ENCODE data around the gene SF3A1.

SF3A1 gene

GRCh38 chr22:30371321-30371720 lies 14.6 kb upstream of the SF3A1 start:
- no peak for DNase-seq (ENCODE audit: low read depth, low spot score)
- no peaks in the 10 kb centered on the region for H3K27me3 ChIP-seq (ENCODE audit: control insufficient read depth, insufficient read depth, low read length)
- H3K4me1 ChIP-seq (ENCODE audit: control insufficient read depth, insufficient read depth, low read length): no peaks in the 10 kb centered on the region
- no peaks in the 10 kb centered on the region for H3K9me3 ChIP-seq (ENCODE audit: control insufficient read depth, insufficient read depth, low read length)
- H3K4me3 ChIP-seq (ENCODE audit: low read length): no peak overlapping the region
- WGBS (ENCODE audit: insufficient coverage, insufficient read length): no CpG with 5 or more reads among the region's 9 CpGs
- H3K36me3 ChIP-seq (ENCODE audit: control insufficient read depth, insufficient read depth, low read length): no peaks in the 10 kb centered on the region
- no peak overlapping the region for H3K27ac ChIP-seq (ENCODE audit: low read length)

GRCh38 chr22:30370641-30371230 lies 14.0 kb upstream of the SF3A1 start:
- Histone ChIP-seq H3K4me1 (ENCODE audit: control insufficient read depth, insufficient read depth, low read length) (no peaks in the 10 kb centered on the region), H3K36me3 (ENCODE audit: control insufficient read depth, insufficient read depth, low read length) (0 out of 2 replicates have a peak, but pooled peaks cover 2% of the 10 kb centered on the region), H3K27ac (ENCODE audit: low read length) (no peak overlapping the region), H3K9me3 (ENCODE audit: control insufficient read depth, insufficient read depth, low read length) (no peaks in the 10 kb centered on the region), H3K27me3 (ENCODE audit: control insufficient read depth, insufficient read depth, low read length) (no peaks in the 10 kb centered on the region), H3K4me3 (ENCODE audit: low read length) (no peak overlapping the region)
- DNase-seq (ENCODE audit: low read depth, low spot score): no peak
- no CpG with 5 or more reads among the region's 19 CpGs for WGBS (ENCODE audit: insufficient coverage, insufficient read length)

- no peaks in the 10 kb centered on the region for H3K27me3 ChIP-seq (ENCODE audit: control insufficient read depth, insufficient read depth, low read length)
- no peaks in the 10 kb centered on the region for H3K4me1 ChIP-seq (ENCODE audit: control insufficient read depth, insufficient read depth, low read length)
- H3K36me3 ChIP-seq (ENCODE audit: control insufficient read depth, insufficient read depth, low read length): 0 out of 2 replicates have a peak, but pooled peaks cover 2% of the 10 kb centered on the region
- no peak for DNase-seq (ENCODE audit: low read depth, low spot score)
- H3K27ac ChIP-seq (ENCODE audit: low read length): no peak overlapping the region
- WGBS (ENCODE audit: insufficient coverage, insufficient read length): no CpG with 5 or more reads among the region's 9 CpGs
- H3K4me3 ChIP-seq (ENCODE audit: low read length): no peak overlapping the region
- H3K9me3 ChIP-seq (ENCODE audit: control insufficient read depth, insufficient read depth, low read length): no peaks in the 10 kb centered on the region
Observed at GRCh38 chr22:30368420-30368819, 11.7 kb upstream of the SF3A1 start.

GRCh38 chr22:30365891-30366290 lies 9.2 kb upstream of the SF3A1 start:
- H3K4me3 ChIP-seq (ENCODE audit: low read length): no peak overlapping the region
- DNase-seq (ENCODE audit: low read depth, low spot score): no peak
- no peaks in the 10 kb centered on the region for H3K9me3 ChIP-seq (ENCODE audit: control insufficient read depth, insufficient read depth, low read length)
- H3K36me3 ChIP-seq (ENCODE audit: control insufficient read depth, insufficient read depth, low read length): 0 out of 2 replicates have a peak, but pooled peaks cover 2% of the 10 kb centered on the region
- peaks cover 4% of the 10 kb centered on the region; the same call in 1 of the 2 replicates for H3K4me1 ChIP-seq (ENCODE audit: control insufficient read depth, insufficient read depth, low read length)
- no CpG with 5 or more reads among the region's 18 CpGs for WGBS (ENCODE audit: insufficient coverage, insufficient read length)
- no peak overlapping the region for H3K27ac ChIP-seq (ENCODE audit: low read length)
- no peaks in the 10 kb centered on the region for H3K27me3 ChIP-seq (ENCODE audit: control insufficient read depth, insufficient read depth, low read length)

GRCh38 chr22:30362651-30363281 lies 6.1 kb upstream of the SF3A1 start:
- H3K4me1 ChIP-seq (ENCODE audit: control insufficient read depth, insufficient read depth, low read length): peaks cover 6% of the 10 kb centered on the region
- H3K27ac ChIP-seq (ENCODE audit: low read length): no peak overlapping the region
- no peaks in the 10 kb centered on the region for H3K9me3 ChIP-seq (ENCODE audit: control insufficient read depth, insufficient read depth, low read length)
- no peaks in the 10 kb centered on the region for H3K27me3 ChIP-seq (ENCODE audit: control insufficient read depth, insufficient read depth, low read length)
- DNase-seq (ENCODE audit: low read depth, low spot score): no peak
- H3K4me3 ChIP-seq (ENCODE audit: low read length): no peak overlapping the region
- H3K36me3 ChIP-seq (ENCODE audit: control insufficient read depth, insufficient read depth, low read length): 0 out of 2 replicates have a peak, but pooled peaks cover 2% of the 10 kb centered on the region
- no CpG with 5 or more reads among the region's 7 CpGs for WGBS (ENCODE audit: insufficient coverage, insufficient read length)

- Histone ChIP-seq H3K27ac (ENCODE audit: low read length) (no peak overlapping the region), H3K36me3 (ENCODE audit: control insufficient read depth, insufficient read depth, low read length) (0 out of 2 replicates have a peak, but pooled peaks cover 2% of the 10 kb centered on the region), H3K4me3 (ENCODE audit: low read length) (no peak overlapping the region), H3K27me3 (ENCODE audit: control insufficient read depth, insufficient read depth, low read length) (no peaks in the 10 kb centered on the region), H3K9me3 (ENCODE audit: control insufficient read depth, insufficient read depth, low read length) (no peaks in the 10 kb centered on the region), H3K4me1 (ENCODE audit: control insufficient read depth, insufficient read depth, low read length) (peaks cover 6% of the 10 kb centered on the region)
- no CpG with 5 or more reads among the region's 10 CpGs for WGBS (ENCODE audit: insufficient coverage, insufficient read length)
- DNase-seq (ENCODE audit: low read depth, low spot score): no peak
Observed at GRCh38 chr22:30361916-30362650, 5.4 kb upstream of the SF3A1 start.

- WGBS (ENCODE audit: insufficient coverage, insufficient read length): no CpG with 5 or more reads among the region's 6 CpGs
- no peaks in the 10 kb centered on the region for H3K27me3 ChIP-seq (ENCODE audit: control insufficient read depth, insufficient read depth, low read length)
- no peak overlapping the region for H3K27ac ChIP-seq (ENCODE audit: low read length)
- no peaks in the 10 kb centered on the region for H3K9me3 ChIP-seq (ENCODE audit: control insufficient read depth, insufficient read depth, low read length)
- no peak for DNase-seq (ENCODE audit: low read depth, low spot score)
- H3K36me3 ChIP-seq (ENCODE audit: control insufficient read depth, insufficient read depth, low read length): no peaks in the 10 kb centered on the region
- no peak overlapping the region for H3K4me3 ChIP-seq (ENCODE audit: low read length)
- peaks cover 6% of the 10 kb centered on the region for H3K4me1 ChIP-seq (ENCODE audit: control insufficient read depth, insufficient read depth, low read length)
Observed at GRCh38 chr22:30358541-30358940, 1.8 kb upstream of the SF3A1 start.

- peaks cover 5% of the 10 kb centered on the region for H3K4me1 ChIP-seq (ENCODE audit: control insufficient read depth, insufficient read depth, low read length)
- no CpG with 5 or more reads among the region's 22 CpGs for WGBS (ENCODE audit: insufficient coverage, insufficient read length)
- peaks cover 2% of the 10 kb centered on the region for H3K36me3 ChIP-seq (ENCODE audit: control insufficient read depth, insufficient read depth, low read length)
- no peak overlapping the region for H3K27ac ChIP-seq (ENCODE audit: low read length)
- no peaks in the 10 kb centered on the region for H3K9me3 ChIP-seq (ENCODE audit: control insufficient read depth, insufficient read depth, low read length)
- no peaks in the 10 kb centered on the region for H3K27me3 ChIP-seq (ENCODE audit: control insufficient read depth, insufficient read depth, low read length)
- peak overlapping the region; percentile 0; the same call in 1 of the 2 replicates for H3K4me3 ChIP-seq (ENCODE audit: low read length)
- no peak for DNase-seq (ENCODE audit: low read depth, low spot score)
Observed at GRCh38 chr22:30357650-30358215, 1.0 kb upstream of the SF3A1 start.

GRCh38 chr22:30357236-30357570 lies 509 bp upstream of the SF3A1 start:
- H3K27ac ChIP-seq (ENCODE audit: low read length): no peak overlapping the region
- H3K4me1 ChIP-seq (ENCODE audit: control insufficient read depth, insufficient read depth, low read length): peaks cover 2% of the 10 kb centered on the region
- no peaks in the 10 kb centered on the region for H3K9me3 ChIP-seq (ENCODE audit: control insufficient read depth, insufficient read depth, low read length)
- no CpG with 5 or more reads among the region's 9 CpGs for WGBS (ENCODE audit: insufficient coverage, insufficient read length)
- no peak for DNase-seq (ENCODE audit: low read depth, low spot score)
- peak overlapping the region; percentile 99; the same call in 1 of the 2 replicates for H3K4me3 ChIP-seq (ENCODE audit: low read length)
- H3K27me3 ChIP-seq (ENCODE audit: control insufficient read depth, insufficient read depth, low read length): no peaks in the 10 kb centered on the region
- H3K36me3 ChIP-seq (ENCODE audit: control insufficient read depth, insufficient read depth, low read length): peaks cover 7% of the 10 kb centered on the region

- Histone ChIP-seq H3K27ac (ENCODE audit: low read length) (no peak overlapping the region), H3K27me3 (ENCODE audit: control insufficient read depth, insufficient read depth, low read length) (no peaks in the 10 kb centered on the region), H3K9me3 (ENCODE audit: control insufficient read depth, insufficient read depth, low read length) (no peaks in the 10 kb centered on the region), H3K4me3 (ENCODE audit: low read length) (no peak overlapping the region), H3K4me1 (ENCODE audit: control insufficient read depth, insufficient read depth, low read length) (peaks cover 2% of the 10 kb centered on the region), H3K36me3 (ENCODE audit: control insufficient read depth, insufficient read depth, low read length) (peaks cover 17% of the 10 kb centered on the region)
- DNase-seq (ENCODE audit: low read depth, low spot score): no peak
- no CpG with 5 or more reads among the region's 5 CpGs for WGBS (ENCODE audit: insufficient coverage, insufficient read length)
Observed at GRCh38 chr22:30354644-30355043, 2.0 kb downstream of the SF3A1 start.

All from iPS DF 6.9 (cell line).